Body of pancreas (tissue), 4 donors: ENCODE data around the gene LRRC28.

Experiments
- POLR2A ChIP-seq, 3 donors: fragments of 450-650 bp; IDR thresholded peaks; one replicate each; pipeline ENCODE4 v1.6.1; 2016; ENCODE audit warnings: antibody characterized with exemption in 3 of 3, mild to moderate bottlenecking in 2 of 3
- TF ChIP-seq, protein P1 (sequence below), 7 experiments: fragments of 450-650 bp in 4 of 7; fragments of 200-600 bp in 3 of 7; sonication (generic) in 3 of 7; IDR thresholded peaks; one replicate each; pipeline ENCODE4 v1.5.1; 2016 to 2019; ENCODE audit warnings: antibody characterized with exemption in 7 of 7

DNA sequence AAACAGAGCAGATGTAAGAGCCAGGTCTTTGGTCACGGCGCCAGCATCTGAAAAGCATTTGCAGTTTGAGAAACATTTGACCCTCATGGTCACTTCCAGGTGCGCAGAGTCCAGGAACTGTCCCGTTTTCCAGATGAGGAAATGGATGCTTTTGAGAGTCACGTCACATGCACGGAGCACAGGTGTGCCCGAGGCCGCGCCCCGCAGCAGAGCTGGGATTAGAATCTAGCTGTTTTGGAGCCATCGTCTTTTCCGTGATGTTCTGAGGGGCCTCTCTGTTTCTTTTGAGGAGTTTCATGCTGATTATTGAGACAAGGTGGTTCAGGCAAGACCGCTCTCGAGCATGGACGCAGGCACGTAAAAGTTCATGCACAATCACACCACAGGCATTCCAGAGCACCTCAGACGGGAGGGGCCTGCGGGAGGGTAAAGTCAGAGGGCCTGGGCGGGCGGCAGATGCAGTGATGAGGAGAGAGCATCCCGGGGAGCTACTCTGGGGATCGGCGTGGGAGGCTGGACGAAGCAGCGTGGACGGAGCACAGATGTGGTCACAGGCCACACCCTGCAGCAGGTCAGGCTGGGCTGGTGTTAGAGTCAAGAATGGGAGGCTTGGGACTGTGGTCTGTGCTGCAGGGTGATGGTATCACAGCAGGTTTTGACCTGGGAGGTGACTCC lies 175.3 kb downstream of the LRRC28 start:
- TF ChIP-seq, protein P1, sequence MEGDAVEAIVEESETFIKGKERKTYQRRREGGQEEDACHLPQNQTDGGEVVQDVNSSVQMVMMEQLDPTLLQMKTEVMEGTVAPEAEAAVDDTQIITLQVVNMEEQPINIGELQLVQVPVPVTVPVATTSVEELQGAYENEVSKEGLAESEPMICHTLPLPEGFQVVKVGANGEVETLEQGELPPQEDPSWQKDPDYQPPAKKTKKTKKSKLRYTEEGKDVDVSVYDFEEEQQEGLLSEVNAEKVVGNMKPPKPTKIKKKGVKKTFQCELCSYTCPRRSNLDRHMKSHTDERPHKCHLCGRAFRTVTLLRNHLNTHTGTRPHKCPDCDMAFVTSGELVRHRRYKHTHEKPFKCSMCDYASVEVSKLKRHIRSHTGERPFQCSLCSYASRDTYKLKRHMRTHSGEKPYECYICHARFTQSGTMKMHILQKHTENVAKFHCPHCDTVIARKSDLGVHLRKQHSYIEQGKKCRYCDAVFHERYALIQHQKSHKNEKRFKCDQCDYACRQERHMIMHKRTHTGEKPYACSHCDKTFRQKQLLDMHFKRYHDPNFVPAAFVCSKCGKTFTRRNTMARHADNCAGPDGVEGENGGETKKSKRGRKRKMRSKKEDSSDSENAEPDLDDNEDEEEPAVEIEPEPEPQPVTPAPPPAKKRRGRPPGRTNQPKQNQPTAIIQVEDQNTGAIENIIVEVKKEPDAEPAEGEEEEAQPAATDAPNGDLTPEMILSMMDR (IDR thresholded peaks at IDR 0.05) = no peak
- no peak for TF ChIP-seq POLR2A (IDR thresholded peaks at IDR 0.05)
